Caco-2 (cell line): Measurements from ENCODE around the gene COL25A1. TPM values are rescaled to one million over a fixed set of nuclear protein-coding genes. Genes with fewer than 3 reads are reported as not detected.

Source experiments
- BruUV-seq: library from RNA; stranded (reverse); fragments of 400-500 nt; replicated peaks from 2 replicates; lab custom pipeline; 2021; lab: Mats Ljungman, UMichigan
- CTCF ChIA-PET: fragments of 300-600 bp; sonication (Branson Sonifier 250); formaldehyde crosslinking; loops from one replicate; lab custom pipeline; 2022; ENCODE audit warnings: antibody characterized with exemption; lab: Charles Lee
- POLR2A ChIA-PET: fragments of 300-600 bp; sonication (Branson Sonifier 250); formaldehyde crosslinking; loops from one replicate; lab custom pipeline; 2022; ENCODE audit warnings: antibody characterized with exemption; lab: Charles Lee
- DNase-seq, 2 experiments: peaks; one replicate each; pipeline versions ENCODE4 v3.0.0 to v3.0.0-alpha.2; 2020 to 2022
- H3K27me3 ChIP-seq: replicated peaks from 2 replicates; pipeline ENCODE4 v1.6.0; 2011; ENCODE audit warnings: low read length; ENCODE audit not compliant: control insufficient read depth, insufficient read depth
- H3K36me3 ChIP-seq: 2 replicates; pipeline ENCODE4 v1.5.1; 2011; ENCODE audit warnings: low read length; ENCODE audit not compliant: control insufficient read depth, insufficient read depth
- H3K4me1 ChIP-seq: fragments of 250-450 bp; sonication (Bioruptor Pico); 2 replicates; pipeline ENCODE4 v1.5.1; 2020; ENCODE audit warnings: mild to moderate bottlenecking
- H3K4me3 ChIP-seq: 2 replicates; pipeline ENCODE4 v1.5.1; 2011; ENCODE audit warnings: low read depth, mild to moderate bottlenecking, control low read depth, low read length
- H3K9me3 ChIP-seq: fragments of 250-450 bp; sonication (Bioruptor Pico); 2 replicates; pipeline ENCODE4 v1.5.1; 2020; ENCODE audit warnings: mild to moderate bottlenecking, moderate library complexity
- H3K27ac Mint-ChIP-seq: one replicate; pipeline ENCODE4 v1.8.0; 2022; ENCODE audit warnings: mixed read lengths; ENCODE audit not compliant: unreplicated experiment
- H3K27me3 Mint-ChIP-seq: one replicate; pipeline ENCODE4 v1.8.0; 2022; ENCODE audit warnings: mixed read lengths; ENCODE audit not compliant: insufficient read depth, unreplicated experiment
- H3K36me3 Mint-ChIP-seq: one replicate; pipeline ENCODE4 v1.8.0; 2022; ENCODE audit warnings: mild to moderate bottlenecking, mixed read lengths; ENCODE audit not compliant: insufficient read depth, unreplicated experiment
- H3K4me1 Mint-ChIP-seq: one replicate; pipeline ENCODE4 v1.8.0; 2022; ENCODE audit warnings: low read depth, mixed read lengths; ENCODE audit not compliant: unreplicated experiment
- H3K4me3 Mint-ChIP-seq: one replicate; pipeline ENCODE4 v1.8.0; 2022; ENCODE audit warnings: mild to moderate bottlenecking, moderate library complexity, mixed read lengths; ENCODE audit not compliant: unreplicated experiment
- H3K9me3 Mint-ChIP-seq: one replicate; pipeline ENCODE4 v1.8.0; 2022; ENCODE audit warnings: mixed read lengths; ENCODE audit not compliant: unreplicated experiment
- CTCF ChIP-seq, 2 experiments: fragments of 200-600 bp in 1 of 2; IDR thresholded peaks; 1 replicate in 1 of 2; 2 replicates in 1 of 2; pipeline versions ENCODE4 v1.5.1 to v1.8.0; 2011 to 2022; ENCODE audit warnings: antibody characterized with exemption in 1 of 2, control low read depth in 1 of 2, inconsistent platforms in 1 of 2, low read depth in 1 of 2, low read length in 1 of 2, mild to moderate bottlenecking in 1 of 2, moderate library complexity in 1 of 2; ENCODE audit not compliant: insufficient read depth in 1 of 2, severe bottlenecking in 1 of 2, unreplicated experiment in 1 of 2
- intact Hi-C: fragments of 100-400 bp; cut with micrococcal nuclease; formaldehyde crosslinking; loops from one replicate; pipeline ENCODE4 v1.10.0; 2022; ENCODE audit not compliant: unreplicated experiment
- total RNA-seq: library from RNA; stranded (reverse); gene quantifications from 2 replicates; pipeline ENCODE4 v1.2.3, GENCODE V29; 2022

Gene COL25A1
- total RNA-seq, 1 experiment from 2014 or later: not detected

- Histone ChIP-seq H3K9me3 (no peaks in the 10 kb centered on the region), H3K4me3 (no peak overlapping the region), H3K4me1 (no peaks in the 10 kb centered on the region), H3K36me3 (no peaks in the 10 kb centered on the region), H3K27me3 (no peaks in the 10 kb centered on the region)
- H3K27ac Mint-ChIP-seq: no peak overlapping the region
- no TSS peak for BruUV-seq
- POLR2A ChIA-PET: no interaction called here
- no peak for TF ChIP-seq CTCF (IDR thresholded peaks at IDR 0.05; ENCODE audit: insufficient read depth in 1 of 2, low read depth in 1 of 2, low read length in 1 of 2, severe bottlenecking in 1 of 2, unreplicated experiment in 1 of 2)
- no peaks in the 10 kb centered on the region for H3K9me3 Mint-ChIP-seq
- H3K4me3 Mint-ChIP-seq: no peak overlapping the region
- DNase-seq: no peak
- no peaks in the 10 kb centered on the region for H3K36me3 Mint-ChIP-seq
- intact Hi-C loops: no loop called here
- no peaks in the 10 kb centered on the region for H3K4me1 Mint-ChIP-seq
- H3K27me3 Mint-ChIP-seq: no peaks in the 10 kb centered on the region
- CTCF ChIA-PET: no interaction called here
These were observed 11.5 kb downstream of the COL25A1 start for GRCh38 chr4:109290918-109291317.

GRCh38 chr4:109278594-109279031 is 23.8 kb downstream of the COL25A1 start:
- ChIA-PET CTCF (no interaction called here), POLR2A (no interaction called here)
- Mint-ChIP-seq H3K27me3 (peaks cover 6% of the 10 kb centered on the region), H3K4me3 (no peak overlapping the region), H3K9me3 (no peaks in the 10 kb centered on the region), H3K27ac (no peak overlapping the region), H3K36me3 (no peaks in the 10 kb centered on the region), H3K4me1 (no peaks in the 10 kb centered on the region)
- H3K9me3 ChIP-seq: no peaks in the 10 kb centered on the region
- H3K36me3 ChIP-seq: no peaks in the 10 kb centered on the region
- TF ChIP-seq CTCF (IDR thresholded peaks at IDR 0.05; ENCODE audit: insufficient read depth in 1 of 2, low read depth in 1 of 2, low read length in 1 of 2, severe bottlenecking in 1 of 2, unreplicated experiment in 1 of 2): no peak
- DNase-seq: no peak
- no TSS peak for BruUV-seq
- H3K4me3 ChIP-seq: no peak overlapping the region
- no peaks in the 10 kb centered on the region for H3K4me1 ChIP-seq
- intact Hi-C loops: no loop called here
- H3K27me3 ChIP-seq: no peaks in the 10 kb centered on the region

DNA sequence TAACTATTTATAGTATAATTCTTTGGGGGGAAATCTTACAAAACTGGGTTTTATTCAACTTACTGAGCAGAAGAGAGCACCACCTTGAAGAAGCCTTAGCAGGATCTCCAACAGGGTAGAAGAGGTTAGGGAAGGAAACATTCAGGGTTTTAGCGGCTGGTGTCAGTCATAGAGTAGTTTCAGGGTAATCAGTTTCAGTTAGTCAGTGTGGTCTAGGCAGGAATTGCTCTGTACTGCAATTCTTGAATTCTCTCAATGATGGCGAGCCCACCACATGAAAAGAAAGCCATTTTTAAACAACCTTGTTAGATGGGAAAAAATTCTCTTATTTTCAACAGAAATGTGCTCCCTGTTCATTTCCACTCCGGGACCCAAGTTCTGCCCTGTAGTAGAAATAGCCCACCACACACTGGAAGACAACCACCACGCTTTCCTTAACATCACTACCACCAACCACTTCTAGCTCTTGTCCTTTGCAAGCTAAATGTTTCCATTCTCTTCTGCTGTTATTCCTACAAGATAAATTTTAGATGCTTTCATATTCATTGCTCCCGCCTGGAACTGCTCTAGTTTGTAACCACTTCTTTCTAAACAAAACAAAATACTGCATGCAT is 25.9 kb downstream of the COL25A1 start:
- TF ChIP-seq CTCF (IDR thresholded peaks at IDR 0.05; ENCODE audit: insufficient read depth in 1 of 2, low read depth in 1 of 2, low read length in 1 of 2, severe bottlenecking in 1 of 2, unreplicated experiment in 1 of 2): no peak
- no peak overlapping the region for H3K4me3 Mint-ChIP-seq
- no peaks in the 10 kb centered on the region for H3K9me3 Mint-ChIP-seq
- ChIA-PET POLR2A (no interaction called here), CTCF (no interaction called here)
- H3K27me3 ChIP-seq: no peaks in the 10 kb centered on the region
- intact Hi-C loops: no loop called here
- H3K4me1 Mint-ChIP-seq: no peaks in the 10 kb centered on the region
- no peak overlapping the region for H3K27ac Mint-ChIP-seq
- no peaks in the 10 kb centered on the region for H3K4me1 ChIP-seq
- no peak for DNase-seq
- BruUV-seq: no TSS peak
- no peaks in the 10 kb centered on the region for H3K36me3 Mint-ChIP-seq
- H3K9me3 ChIP-seq: no peaks in the 10 kb centered on the region
- no peaks in the 10 kb centered on the region for H3K36me3 ChIP-seq
- no peak overlapping the region for H3K4me3 ChIP-seq
- peaks cover 8% of the 10 kb centered on the region for H3K27me3 Mint-ChIP-seq
